Testis (tissue), 2 donors: ENCODE data around the gene MSH5.

Experiments
- POLR2A ChIP-seq: fragments of 450-650 bp; IDR thresholded peaks from one replicate; pipeline ENCODE4 v1.6.1; 2017; ENCODE audit warnings: antibody characterized with exemption, mild to moderate bottlenecking, moderate library complexity
- TF ChIP-seq, protein P1 (sequence below), 3 experiments: fragments of 450-650 bp in 2 of 3; fragments of 200-600 bp in 1 of 3; sonication (generic) in 1 of 3; IDR thresholded peaks; one replicate each; pipeline ENCODE4 v1.5.1; 2016 to 2019; ENCODE audit warnings: antibody characterized with exemption in 3 of 3, mild to moderate bottlenecking in 2 of 3, moderate library complexity in 1 of 3

DNA sequence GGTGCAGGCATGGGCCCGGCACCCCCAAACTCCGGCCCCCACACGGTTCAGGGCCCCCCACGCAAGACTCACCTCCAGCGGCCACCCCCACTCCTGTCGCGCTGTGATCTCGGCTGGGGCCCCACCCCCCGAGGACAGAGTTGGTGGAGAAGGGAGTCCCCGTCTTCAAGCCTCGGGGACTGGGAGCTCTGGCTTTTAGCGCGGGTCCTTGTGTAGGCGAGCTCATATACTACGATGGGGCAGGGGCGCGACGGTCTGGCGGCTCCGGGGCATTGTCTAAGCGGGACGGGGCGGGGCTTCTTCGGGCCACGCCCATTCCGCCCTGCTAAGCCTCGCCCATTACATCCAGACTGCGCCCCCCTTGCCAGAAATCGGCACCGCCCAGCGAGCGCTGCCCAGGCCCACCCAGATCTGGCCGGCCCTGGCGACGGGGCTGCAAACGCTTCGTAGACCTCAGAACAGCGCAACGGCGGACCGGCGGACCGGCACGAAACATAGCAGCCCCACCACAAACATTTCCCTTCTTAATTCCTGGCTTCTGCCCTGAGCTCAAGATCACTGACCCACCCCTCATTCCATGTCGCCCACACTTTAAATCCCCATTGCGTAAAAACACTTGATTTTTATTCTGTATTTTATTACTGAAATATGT, 9.7 kb upstream of the MSH5 start:
- TF ChIP-seq, protein P1, sequence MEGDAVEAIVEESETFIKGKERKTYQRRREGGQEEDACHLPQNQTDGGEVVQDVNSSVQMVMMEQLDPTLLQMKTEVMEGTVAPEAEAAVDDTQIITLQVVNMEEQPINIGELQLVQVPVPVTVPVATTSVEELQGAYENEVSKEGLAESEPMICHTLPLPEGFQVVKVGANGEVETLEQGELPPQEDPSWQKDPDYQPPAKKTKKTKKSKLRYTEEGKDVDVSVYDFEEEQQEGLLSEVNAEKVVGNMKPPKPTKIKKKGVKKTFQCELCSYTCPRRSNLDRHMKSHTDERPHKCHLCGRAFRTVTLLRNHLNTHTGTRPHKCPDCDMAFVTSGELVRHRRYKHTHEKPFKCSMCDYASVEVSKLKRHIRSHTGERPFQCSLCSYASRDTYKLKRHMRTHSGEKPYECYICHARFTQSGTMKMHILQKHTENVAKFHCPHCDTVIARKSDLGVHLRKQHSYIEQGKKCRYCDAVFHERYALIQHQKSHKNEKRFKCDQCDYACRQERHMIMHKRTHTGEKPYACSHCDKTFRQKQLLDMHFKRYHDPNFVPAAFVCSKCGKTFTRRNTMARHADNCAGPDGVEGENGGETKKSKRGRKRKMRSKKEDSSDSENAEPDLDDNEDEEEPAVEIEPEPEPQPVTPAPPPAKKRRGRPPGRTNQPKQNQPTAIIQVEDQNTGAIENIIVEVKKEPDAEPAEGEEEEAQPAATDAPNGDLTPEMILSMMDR (IDR thresholded peaks at IDR 0.05): no peak
- TF ChIP-seq POLR2A: peak; percentile 61
